Inferior parietal cortex (tissue), 1 donor: ENCODE measurements around the gene CAMK2A.
"Not testable (repeated sequence)": the region's sequence is repeated elsewhere in the genome, so short reads cannot be mapped to it uniquely, and the experiment has no call there.

ENCODE experiments used
- DNase-seq: peaks from one replicate; pipeline ENCODE4 v3.0.0-alpha.2; 2016; ENCODE audit errors: extremely low spot score

Gene CAMK2A

DNA sequence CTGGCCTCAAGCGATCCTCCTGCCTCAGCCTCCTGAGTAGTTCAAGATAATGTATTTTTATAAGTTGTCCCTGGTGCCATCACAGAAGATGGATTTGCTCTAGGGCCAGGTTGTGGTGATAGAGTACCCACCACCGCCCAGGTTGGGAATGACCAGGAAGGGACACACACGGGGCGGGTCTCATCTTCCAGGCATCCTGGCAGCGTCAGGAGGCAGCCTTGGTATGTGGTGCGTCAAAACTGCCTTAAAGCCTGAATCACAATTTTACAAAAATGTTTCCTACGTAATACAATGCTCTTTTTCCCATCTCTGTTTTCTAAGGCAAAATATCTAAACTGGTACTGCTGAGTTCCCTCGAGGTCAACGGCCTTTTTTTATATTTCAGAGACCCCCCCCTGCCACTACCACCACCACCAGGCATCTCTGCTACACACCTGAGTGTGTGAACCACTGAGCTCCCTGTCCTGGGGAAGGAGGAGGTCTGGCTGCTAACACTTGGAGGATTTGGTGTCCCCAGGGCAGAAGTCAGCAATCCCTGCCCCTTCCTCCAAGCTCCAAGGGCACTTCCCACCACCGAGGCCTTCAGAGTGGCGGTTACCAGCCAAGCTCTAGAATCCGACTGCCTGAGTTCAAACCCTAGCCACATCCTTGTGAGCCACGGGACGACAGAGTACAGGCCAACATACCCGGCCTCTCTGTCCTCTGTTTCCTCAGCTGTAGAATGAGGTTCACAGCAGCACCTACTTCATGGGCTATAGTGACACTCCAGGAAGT lies 52.4 kb downstream of the CAMK2A start:
- DNase-seq = no peak

DNA sequence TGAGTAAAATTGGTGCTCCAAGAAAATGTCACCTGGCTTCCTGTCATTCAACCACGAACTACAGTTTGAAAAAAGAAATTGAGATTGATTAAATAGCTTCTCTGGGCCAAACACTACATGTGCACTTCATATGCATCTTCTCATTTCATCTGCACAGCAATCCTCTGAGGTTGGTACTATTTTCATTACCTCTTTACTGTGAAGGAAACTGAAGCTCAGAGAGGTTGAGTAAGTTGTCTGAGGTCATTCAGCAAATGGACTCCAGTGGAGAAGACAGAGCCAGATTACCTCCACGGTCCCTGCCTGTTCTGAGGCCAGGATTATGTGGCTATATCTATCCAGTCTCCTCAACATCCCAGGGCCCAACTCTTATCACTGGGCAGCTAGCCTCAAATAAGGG lies 53.3 kb downstream of the CAMK2A start:
- no peak for DNase-seq

DNA sequence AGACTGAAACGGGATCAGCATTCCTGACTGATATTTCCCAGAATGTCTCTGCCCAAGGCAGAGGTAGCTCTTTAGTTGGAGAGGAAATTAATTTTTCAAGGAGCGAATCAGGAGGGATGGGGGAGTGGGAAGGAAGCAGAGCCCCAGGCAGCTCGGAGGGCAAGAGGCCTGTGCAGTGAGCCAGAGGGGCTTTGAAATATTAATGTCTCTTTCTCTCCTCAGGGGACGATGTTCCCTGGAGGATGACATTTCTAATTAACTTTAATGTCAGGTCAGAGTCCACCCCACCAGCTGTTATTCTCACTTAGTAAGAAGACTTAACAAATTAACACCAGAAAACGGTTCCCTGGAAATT lies 54.1 kb downstream of the CAMK2A start:
- no peak for DNase-seq

DNA sequence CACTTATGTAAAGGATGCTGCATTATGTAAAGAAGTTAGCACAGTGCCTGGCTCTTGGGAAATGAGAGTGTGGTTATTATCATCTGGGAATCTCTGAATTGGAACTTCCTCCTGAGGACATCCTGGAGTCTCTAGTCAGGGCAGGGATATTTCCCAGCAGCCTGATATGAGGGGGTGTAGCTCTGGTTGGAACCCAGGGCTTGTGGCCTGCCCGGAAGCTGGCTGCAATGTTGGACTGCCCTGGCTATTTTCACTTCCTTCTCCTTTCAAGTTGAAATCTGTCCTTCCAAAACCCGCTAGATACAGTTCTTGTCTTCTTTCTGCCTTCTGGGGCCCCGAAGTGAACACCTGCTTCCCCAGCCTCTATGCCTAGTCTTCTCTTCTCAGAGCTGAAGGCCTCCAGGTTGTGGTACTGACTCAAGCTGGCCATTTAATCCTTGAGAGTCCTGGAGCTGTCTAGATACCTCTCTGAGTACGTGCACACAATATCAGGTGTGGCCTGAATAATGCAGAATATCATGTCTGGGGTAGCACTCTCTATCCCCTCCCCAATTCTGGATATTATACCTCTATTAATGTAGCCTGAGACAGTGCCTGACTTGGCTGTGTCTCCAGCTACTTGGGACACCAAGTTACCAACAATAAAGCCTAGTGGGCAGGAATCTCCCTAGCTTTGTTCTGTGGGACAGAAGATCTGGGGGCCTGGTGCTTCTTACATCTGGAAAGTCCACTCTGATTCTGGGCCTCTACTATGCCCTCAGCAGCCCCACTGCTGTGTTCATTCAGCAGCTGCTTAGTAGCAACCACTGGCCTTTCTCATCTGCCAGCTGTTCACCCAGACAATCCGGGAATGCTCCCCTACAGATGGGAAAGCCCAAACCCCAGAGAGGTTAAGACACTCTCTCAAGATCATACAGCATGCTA lies 54.7 kb downstream of the CAMK2A start:
- peak; percentile 39 for DNase-seq

DNA sequence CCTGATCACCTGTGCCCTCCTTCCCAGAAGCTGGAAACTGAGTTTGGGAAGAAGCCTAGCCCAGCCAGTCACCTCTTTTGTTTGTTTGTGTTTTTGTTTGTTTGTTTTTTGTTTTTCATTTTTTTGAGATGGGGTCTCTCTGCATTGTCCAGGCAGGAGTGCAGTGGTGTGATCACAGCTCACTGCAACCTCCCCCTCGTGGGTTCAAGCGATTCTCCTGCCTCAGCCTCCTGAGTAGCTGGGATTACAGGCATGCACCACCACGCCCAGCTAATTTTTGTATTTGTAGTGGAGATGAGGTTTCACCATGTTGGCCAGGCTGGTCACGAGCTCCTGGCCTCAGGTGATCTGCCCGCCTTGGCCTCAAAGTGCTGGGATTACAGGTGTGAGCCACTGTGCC lies 55.9 kb downstream of the CAMK2A start:
- DNase-seq = not testable (repeated sequence)

DNA sequence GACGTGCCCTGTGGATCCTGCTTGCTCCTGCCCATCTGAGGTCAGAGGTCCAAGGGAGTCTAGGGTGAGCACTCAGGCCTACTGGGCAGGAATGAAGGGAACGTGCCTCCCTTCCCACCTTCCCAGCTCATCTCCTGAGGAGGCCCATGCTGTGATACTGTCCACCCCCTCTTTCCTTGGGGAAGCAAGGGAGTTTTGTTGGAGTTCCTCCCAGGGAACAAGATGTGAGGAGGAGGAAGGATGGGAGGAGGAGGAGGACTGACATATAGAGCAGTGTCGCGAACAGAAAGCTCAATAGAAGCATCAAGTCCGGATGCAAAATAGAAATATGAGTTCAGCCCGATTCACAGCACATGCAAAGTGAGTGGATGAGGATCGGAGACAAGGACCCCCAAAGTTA lies 58.7 kb downstream of the CAMK2A start:
- DNase-seq = no peak

DNA sequence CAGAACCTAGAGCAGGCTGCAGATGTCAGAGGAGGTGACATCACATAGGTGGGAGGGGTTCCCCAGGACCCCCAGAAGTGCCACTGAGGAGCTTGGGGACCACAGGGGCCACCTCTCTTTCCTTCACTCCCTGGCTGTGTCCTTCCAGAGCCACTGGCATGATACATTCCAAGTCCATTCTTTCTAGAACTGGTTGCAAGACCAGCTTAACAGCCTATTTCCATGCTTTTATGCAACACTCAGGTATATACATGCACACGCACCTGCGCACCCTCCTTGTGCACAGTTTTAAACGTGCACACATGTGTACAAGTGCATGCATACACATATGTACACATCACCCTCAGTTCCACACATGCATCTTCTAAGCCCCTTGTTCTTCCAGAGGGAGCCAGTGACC lies 60.0 kb downstream of the CAMK2A start:
- DNase-seq = no peak

DNA sequence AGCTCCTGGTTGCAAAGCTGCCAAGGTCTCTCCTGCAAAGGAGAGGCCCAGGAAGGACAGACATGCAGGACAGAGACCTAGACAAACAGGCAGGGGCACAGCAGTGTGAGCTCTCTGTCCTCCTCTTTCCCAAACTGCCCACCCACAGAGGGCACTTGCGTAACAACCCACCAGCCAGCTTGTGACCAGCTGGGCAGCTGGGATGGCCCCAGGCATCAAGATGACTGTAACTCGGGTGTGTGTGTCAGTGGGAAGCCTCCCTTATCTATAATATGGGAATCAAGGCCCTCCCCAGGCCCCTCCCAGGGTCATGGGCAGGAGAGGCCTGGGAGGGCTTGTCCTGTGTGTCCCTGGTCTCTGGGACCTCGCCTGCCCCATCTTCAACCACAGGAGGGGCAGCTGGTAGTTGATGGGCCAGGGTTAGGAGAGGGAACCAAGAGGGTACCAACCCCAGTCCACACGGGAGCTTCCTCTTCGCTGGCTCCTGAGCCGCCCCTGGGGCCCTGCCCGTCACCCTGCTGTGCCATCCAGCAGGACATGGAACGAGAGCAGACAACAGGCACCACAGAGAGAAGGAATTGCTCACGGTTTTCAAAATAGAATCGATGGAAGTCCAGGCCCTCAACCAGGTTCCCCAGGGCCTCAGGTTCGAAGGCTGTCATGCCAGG lies 61.8 kb downstream of the CAMK2A start:
- DNase-seq = no peak

DNA sequence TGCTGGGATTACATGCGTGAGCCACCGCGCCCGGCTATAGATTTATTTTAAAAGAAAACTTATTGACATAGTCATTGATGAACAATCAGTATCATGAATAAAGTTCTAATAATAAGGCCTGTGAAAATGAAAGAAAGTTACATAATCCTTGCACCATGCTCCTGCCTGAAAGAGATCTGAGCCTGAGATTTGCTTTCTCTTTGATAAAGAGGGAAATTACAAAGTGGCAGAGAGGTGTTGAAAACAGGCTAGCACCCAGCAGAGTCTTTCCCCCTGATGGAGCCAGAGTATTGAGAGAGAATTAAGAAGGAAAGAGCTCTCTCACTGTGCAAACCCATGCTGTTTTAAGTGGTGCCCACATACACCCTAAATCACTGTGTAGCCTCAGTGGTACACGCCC lies 62.5 kb downstream of the CAMK2A start:
- DNase-seq = no peak

DNA sequence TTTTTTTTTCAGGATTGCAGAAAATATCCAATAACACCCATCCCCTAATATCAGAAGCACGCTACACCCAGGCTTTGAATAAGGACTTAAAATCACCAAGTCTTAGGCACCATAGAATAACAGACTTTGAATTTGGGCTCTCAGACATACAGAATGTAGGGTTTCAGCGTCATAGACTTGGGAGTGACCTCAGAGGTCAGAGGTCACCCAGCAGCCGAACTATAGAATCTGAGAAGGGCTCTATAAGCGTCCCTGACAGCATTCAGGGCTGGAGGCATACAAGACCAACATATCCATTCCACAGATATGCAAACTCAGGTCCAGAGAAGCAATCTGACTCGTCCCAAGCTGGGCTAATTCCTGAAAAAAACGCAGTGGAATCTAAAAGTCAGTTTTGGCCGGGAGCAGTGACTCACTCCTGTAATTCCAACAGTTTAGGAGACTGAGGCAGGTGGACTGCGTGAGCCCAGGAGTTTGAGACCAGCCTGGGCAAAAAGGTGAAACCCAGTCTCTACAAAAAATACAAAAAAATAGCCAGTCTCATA lies 65.0 kb downstream of the CAMK2A start:
- DNase-seq = no peak

DNA sequence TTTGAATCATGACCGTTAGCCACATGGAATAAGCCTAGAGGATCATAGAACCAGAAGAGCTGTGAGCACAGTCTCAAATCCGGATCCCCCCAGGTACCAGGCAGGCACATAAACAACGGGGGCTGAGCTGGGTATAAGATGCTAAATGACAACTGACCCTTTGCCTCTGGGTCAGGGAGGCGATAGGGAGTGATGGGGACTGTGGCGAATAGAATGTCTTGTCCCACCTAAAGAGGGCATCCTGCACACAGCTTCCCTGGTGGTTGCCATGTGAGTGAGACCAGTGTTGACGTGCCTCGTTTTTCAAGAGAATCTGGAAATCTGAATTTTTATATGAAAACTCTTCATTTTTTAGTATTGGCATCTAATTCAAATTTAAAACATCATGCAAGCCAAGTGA lies 66.1 kb downstream of the CAMK2A start:
- DNase-seq = no peak

DNA sequence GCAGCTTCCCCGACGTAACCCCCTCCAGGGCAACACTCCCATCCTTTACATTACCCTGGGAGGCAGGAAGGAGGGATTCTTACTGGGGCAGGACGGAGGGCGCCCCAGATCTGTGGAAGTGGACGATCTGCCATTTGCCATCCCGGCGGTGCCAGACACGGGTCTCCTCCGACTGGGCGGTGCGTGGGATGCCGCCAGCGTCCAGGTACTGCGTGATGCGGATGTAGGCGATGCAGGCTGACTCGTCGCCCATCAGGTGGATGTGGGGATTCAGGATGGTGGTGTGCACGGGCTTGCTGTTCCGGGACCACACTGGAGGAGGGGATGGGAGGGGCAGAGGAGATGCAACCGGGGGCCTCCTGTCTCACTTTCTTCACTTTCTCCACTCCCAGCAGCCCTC lies 66.7 kb downstream of the CAMK2A start:
- DNase-seq = no peak

DNA sequence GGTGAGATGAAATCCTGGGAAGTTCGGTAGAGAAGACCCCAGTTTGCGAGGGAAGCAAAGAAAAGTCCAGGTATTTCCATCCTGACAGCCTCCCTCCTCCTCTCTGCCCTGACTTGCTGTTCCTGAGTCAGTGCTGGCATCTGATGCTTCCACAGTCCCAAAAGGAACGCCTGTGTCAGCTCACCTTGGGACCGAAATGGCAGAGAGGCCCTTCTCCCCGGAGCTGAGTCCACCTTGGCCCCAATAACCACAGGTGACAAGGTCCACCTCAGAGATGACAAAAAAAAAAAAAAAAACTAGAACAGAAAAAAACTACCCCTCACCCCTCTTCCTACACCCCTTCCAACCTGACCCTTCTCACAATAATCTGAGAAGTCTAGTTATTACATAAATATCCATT lies 68.1 kb downstream of the CAMK2A start:
- no peak for DNase-seq

DNA sequence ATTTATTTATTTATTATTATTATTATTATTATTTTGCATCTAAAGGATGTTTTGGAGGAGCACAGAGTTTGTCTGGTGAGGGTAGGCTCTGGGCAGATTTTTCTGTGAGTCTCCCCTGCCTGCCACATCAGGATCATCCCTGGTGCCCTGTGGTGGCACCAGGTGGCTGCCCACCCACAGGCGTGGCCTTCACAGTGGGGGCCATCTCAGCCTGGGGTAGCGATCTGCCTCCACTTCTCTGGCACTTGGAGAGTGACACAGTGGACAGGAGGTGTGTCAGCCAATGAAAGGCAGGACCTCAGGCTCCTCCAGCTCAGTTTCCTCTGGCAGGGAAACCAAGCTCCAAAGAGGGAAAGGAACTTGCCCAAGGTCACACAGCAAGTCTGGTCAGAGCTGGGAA lies 69.7 kb downstream of the CAMK2A start:
- no peak for DNase-seq

DNA sequence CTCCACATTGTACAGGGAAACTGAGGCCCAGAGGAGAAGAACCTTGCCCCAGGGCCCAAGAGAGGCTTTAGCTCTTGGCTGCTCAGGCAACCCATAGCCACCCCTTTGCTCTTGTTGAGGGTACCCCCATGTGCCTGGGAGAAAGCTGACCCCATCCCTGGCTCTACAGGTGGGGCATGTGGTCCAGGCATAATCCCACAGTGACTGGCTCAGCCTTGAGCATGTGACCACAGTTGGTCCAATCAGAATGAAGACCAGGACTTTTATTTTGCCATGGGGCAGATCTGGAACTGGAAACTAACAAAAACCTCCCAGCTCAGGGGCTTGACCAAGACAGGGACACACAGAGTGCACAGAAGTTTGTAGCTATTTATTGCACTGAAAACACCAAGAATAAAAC lies 70.4 kb downstream of the CAMK2A start:
- DNase-seq = no peak

DNA sequence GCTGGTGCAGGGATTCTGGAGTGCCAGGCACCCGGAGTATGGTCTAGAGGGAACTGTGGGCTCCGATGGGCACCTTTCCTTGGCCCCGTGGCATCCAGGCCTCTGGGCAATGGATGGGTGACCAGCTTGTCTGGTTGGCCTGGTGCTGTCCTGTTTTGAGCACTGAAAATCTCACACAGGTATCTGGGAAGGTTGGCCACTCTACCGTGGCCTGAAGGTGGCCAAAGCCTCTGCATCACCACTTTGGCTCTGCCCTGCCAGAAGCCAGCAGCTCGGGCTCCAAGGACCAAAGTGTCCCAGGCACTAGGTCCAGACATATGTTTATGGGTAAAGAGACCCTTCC lies 70.9 kb downstream of the CAMK2A start:
- no peak for DNase-seq

DNA sequence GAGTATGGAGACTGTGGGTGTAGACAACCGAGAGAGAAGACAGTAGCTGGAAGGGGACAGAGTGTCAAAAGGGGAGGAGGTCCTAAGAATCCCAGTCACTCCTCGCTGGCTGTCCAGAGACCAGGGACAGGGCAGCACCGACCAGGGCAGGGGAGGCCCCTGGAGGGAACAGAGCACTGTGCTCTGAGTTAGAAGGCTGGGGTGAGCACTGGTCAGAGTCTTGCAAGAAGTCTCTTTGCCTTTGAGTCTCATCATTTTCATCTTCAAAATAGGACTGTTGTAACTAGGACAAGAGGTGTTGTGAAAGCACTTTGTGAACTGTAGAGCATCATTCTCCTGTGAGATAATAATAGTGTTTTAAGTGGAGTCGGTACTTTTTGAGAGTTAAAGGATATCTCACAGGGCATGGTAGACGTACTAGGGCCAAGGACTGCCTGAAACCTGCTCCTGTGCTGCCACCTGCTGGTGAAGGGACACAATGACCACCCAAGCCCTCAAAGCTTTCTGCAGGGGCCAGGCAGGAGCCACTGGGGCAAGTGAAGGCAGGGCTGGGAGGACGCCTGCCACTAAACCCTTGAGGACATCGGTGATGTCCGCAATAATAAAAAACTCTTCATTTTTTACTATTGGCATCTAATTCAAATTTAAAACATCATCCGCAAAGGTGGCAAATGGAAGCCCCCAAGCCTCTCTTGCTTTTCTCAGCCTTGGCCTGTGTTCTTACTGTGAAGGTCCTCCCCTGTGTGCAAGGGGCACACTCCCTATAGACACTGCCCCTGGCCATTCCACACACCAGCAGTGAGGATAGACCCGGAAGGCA lies 71.5 kb downstream of the CAMK2A start:
- peak; percentile 94 for DNase-seq

DNA sequence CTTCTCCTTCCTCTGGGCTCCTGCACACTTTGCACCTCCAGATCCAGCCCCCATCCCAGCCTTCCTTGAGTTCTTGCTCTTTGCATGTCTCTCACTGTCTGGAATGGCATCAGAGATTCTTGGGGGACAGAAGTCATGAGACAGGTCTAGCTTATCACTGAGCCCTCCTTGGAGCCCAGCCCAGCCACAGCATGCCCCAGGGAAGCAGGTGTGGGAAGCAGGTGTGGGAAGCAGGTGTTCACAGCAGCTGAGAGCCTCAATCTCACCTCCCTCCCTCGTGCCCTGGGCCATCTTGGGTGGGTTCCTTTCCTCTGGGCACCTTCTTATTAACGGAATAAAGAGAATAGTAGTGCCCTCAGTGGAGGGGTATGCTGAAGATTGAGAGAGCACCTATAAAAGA lies 72.5 kb downstream of the CAMK2A start:
- no peak for DNase-seq

DNA sequence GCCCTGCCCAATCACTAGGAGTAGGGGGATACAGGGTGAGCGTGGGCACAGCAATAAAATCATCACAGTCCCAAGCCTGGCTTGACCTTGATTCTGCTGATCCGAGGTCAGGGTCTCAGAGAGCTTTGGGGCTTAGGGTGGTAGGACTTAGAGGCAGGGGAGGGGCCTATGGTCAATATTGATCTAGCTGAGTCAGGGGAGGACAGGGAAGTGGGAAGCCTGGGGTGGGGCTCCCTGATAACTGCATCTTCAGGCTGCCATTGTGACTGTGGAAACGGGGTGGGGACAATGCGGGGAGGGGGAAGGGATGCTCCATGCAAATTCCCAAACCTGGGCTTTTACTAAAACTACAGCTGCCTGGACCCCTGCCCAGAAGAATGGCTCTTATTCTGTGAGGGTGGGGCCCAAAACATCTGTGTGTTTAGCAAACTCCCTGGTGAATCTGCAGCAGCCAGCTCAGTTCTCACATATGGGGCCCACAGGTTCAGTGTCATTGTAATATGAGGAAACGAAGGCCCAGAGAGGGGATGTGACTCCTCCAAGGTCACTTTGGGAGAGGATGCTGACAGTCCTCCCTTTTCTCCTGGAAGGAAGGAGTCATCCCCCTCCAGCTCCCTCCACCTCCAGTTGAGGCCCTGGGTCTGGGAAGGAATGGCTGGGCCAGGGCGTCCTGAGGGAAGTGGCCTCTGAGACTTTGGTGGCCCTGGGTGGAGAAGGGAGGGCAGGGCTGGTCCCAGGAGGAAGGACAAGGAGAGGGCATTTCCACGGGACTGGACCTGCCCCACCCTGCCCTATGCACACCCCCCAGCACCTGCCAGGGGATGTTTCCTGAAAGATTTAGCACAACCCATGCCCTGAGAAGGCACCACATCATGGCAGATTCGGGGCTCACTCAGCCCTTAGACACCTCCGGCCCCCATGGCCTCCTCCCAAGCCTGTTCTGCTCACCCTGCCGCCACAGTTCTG lies 73.3 kb downstream of the CAMK2A start:
- no peak for DNase-seq

DNA sequence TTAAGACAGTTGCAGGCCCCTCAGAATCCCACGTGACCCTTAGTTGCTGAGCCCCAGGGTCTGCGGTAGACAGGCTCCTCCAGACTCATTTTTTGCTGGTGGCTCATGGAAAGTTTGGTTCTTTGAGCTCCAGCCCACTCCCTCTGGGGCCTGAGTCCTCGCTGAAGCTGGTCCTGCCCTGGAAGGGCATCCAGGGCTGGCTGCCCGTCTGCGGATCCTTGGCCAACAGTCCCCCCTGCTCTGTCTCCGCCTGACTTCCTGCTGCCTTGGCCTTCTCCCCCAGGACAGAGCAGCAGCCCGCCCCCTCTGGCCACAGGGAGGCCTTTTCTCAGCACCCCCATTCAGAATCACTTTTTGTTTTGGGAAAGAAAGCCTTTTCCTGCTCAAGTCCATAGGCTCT lies 75.3 kb downstream of the CAMK2A start:
- no peak for DNase-seq
